GM19043 (cell line): ENCODE data around the gene TBC1D12.

ENCODE experiments used
- ATAC-seq: cut with Tn5 transposase; IDR thresholded peaks from one replicate; pipeline ENCODE4 v1.9.1; 2021; ENCODE audit warnings: low read depth; ENCODE audit not compliant: unreplicated experiment

TBC1D12 gene

GRCh38 chr10:94403380-94404213 is 1.3 kb downstream of the TBC1D12 start:
- ATAC-seq = peak; percentile 52

GRCh38 chr10:94405406-94405805 is 3.1 kb downstream of the TBC1D12 start:
- no peak for ATAC-seq

- ATAC-seq = no peak
Measured at GRCh38 chr10:94407668-94408067, 5.3 kb downstream of the TBC1D12 start.

- ATAC-seq = no peak
Measured at GRCh38 chr10:94409021-94409657, 6.8 kb downstream of the TBC1D12 start.

- ATAC-seq = no peak
Measured at GRCh38 chr10:94411304-94411703, 9.0 kb downstream of the TBC1D12 start.

GRCh38 chr10:94412449-94412848 is 10.1 kb downstream of the TBC1D12 start:
- ATAC-seq = no peak

GRCh38 chr10:94413361-94413760 is 11.0 kb downstream of the TBC1D12 start:
- no peak for ATAC-seq

- ATAC-seq = no peak
Measured at GRCh38 chr10:94416896-94417295, 14.6 kb downstream of the TBC1D12 start.

- ATAC-seq = no peak
Measured at GRCh38 chr10:94417321-94417720, 15.0 kb downstream of the TBC1D12 start.

GRCh38 chr10:94420516-94420915 is 18.2 kb downstream of the TBC1D12 start:
- ATAC-seq = no peak

GRCh38 chr10:94420998-94421528 is 18.7 kb downstream of the TBC1D12 start:
- no peak for ATAC-seq

GRCh38 chr10:94423627-94424026 is 21.3 kb downstream of the TBC1D12 start:
- no peak for ATAC-seq

GRCh38 chr10:94424714-94425337 is 22.5 kb downstream of the TBC1D12 start:
- ATAC-seq = no peak

GRCh38 chr10:94425942-94426341 is 23.6 kb downstream of the TBC1D12 start:
- no peak for ATAC-seq

- ATAC-seq = no peak
Measured at GRCh38 chr10:94427166-94427565, 24.8 kb downstream of the TBC1D12 start.

GRCh38 chr10:94428766-94429707 is 26.7 kb downstream of the TBC1D12 start:
- no peak for ATAC-seq

GRCh38 chr10:94430701-94431100 is 28.4 kb downstream of the TBC1D12 start:
- no peak for ATAC-seq

GRCh38 chr10:94432443-94432842 is 30.1 kb downstream of the TBC1D12 start:
- ATAC-seq = no peak

GRCh38 chr10:94439275-94439861 is 37.0 kb downstream of the TBC1D12 start:
- ATAC-seq = no peak

GRCh38 chr10:94440096-94440495 is 37.8 kb downstream of the TBC1D12 start:
- ATAC-seq = no peak
